Ovary (tissue), 3 donors: Measurements from ENCODE around the gene ZNF652.

Source experiments
- CTCF ChIP-seq, 3 donors: fragments of 450-650 bp in 2 of 3; fragments of 200-600 bp in 1 of 3; IDR thresholded peaks; one replicate each; pipeline versions ENCODE4 v1.5.1 to v1.8.0; 2016 to 2022; ENCODE audit warnings: antibody characterized with exemption in 3 of 3, mild to moderate bottlenecking in 1 of 3
- EP300 ChIP-seq: sonication (generic); formaldehyde crosslinking; IDR thresholded peaks from one replicate; pipeline ENCODE4 v1.6.1; 2017; ENCODE audit warnings: antibody characterized with exemption
- POLR2A ChIP-seq: fragments of 450-650 bp; IDR thresholded peaks from one replicate; pipeline ENCODE4 v1.6.1; 2017; ENCODE audit warnings: antibody characterized with exemption, mild to moderate bottlenecking, moderate library complexity
- donor health status: DM: no; HTN: no; CAD: no.

GRCh38 chr17:49339354-49339753, 22.7 kb downstream of the ZNF652 start:
- no peak for TF ChIP-seq CTCF (IDR thresholded peaks at IDR 0.05)
- no peak for TF ChIP-seq POLR2A
- no peak for TF ChIP-seq EP300
